Sigmoid colon (tissue), 7 donors: ENCODE results near the gene ZBTB4. TPM values are rescaled to one million over a fixed set of nuclear protein-coding genes. Genes with fewer than 3 reads are reported as not detected.

ENCODE experiments used
- DNase-seq: peaks from one replicate; pipeline ENCODE4 v3.0.0-alpha.2; 2019
- H3K27ac ChIP-seq, 4 donors: fragments of 200-600 bp; sonication (generic); one replicate each; pipeline ENCODE4 v1.5.1; 2016 to 2019; ENCODE audit warnings: mild to moderate bottlenecking in 1 of 4
- H3K27me3 ChIP-seq, 3 donors: fragments of 200-600 bp; sonication (generic); one replicate each; pipeline ENCODE4 v1.5.1; 2019; ENCODE audit warnings: mild to moderate bottlenecking in 1 of 3
- H3K36me3 ChIP-seq, 4 donors: fragments of 200-600 bp; sonication (generic); one replicate each; pipeline ENCODE4 v1.5.1; 2016 to 2019
- H3K4me1 ChIP-seq, 4 donors: fragments of 200-600 bp; sonication (generic); one replicate each; pipeline ENCODE4 v1.5.1; 2017 to 2019
- H3K4me3 ChIP-seq, 4 donors: fragments of 200-600 bp; sonication (generic); one replicate each; pipeline ENCODE4 v1.5.1; 2017 to 2019; ENCODE audit warnings: mild to moderate bottlenecking in 2 of 4, moderate library complexity in 1 of 4
- H3K9me3 ChIP-seq, 4 donors: fragments of 200-600 bp in 3 of 4; sonication (generic) in 3 of 4; one replicate each; pipeline versions ENCODE4 v1.5.1 to v1.6.1; 2013 to 2019
- CTCF ChIP-seq, 4 experiments: fragments of 450-650 bp in 3 of 4; fragments of 200-600 bp in 1 of 4; IDR thresholded peaks; one replicate each; pipeline ENCODE4 v1.5.1; 2016 to 2019; ENCODE audit warnings: antibody characterized with exemption in 4 of 4, mild to moderate bottlenecking in 3 of 4, moderate library complexity in 2 of 4
- EP300 ChIP-seq, 4 donors: sonication (generic); formaldehyde crosslinking; IDR thresholded peaks; one replicate each; pipeline ENCODE4 v1.6.1; 2017; ENCODE audit warnings: antibody characterized with exemption in 4 of 4
- POLR2A ChIP-seq, 2 donors: fragments of 450-650 bp; IDR thresholded peaks; one replicate each; pipeline ENCODE4 v1.6.1; 2016; ENCODE audit warnings: antibody characterized with exemption in 2 of 2, mild to moderate bottlenecking in 2 of 2, moderate library complexity in 2 of 2
- POLR2AphosphoS5 ChIP-seq, 4 donors: sonication (generic); formaldehyde crosslinking; IDR thresholded peaks; one replicate each; pipeline ENCODE4 v1.6.1; 2017; ENCODE audit warnings: antibody characterized with exemption in 4 of 4
- WGBS, 2 donors: extraction: QIAGEN DNeasy Blood & Tissue Kit; methylation state at CpG; one replicate each; pipeline ENCODE4 v1.1.7; 2013; 5-methylcytosine and 5-hydroxymethylcytosine counted together
- intact Hi-C: fragments of 100-400 bp; cut with DNase I; formaldehyde crosslinking; loops from one replicate; pipeline ENCODE4 v1.15.1; 2023
- polyA plus RNA-seq, 3 donors: library from polyadenylated mRNA; stranded (reverse); fragments of 200-250 nt; gene quantifications; one replicate each; pipeline ENCODE4 v1.2.3, GENCODE V29; 2013
- total RNA-seq, 4 donors: library from RNA; depleted of rRNA; stranded (reverse); fragments of >200 nt; gene quantifications; one replicate each; pipeline ENCODE4 v1.1.0, GENCODE V29; 2016
- donor health status: healthy with polysubstance abuse.
- donor health status: Bipolar disorder and iron deficiency.
- donor health status: healthy.

The ZBTB4 gene
- total and polyA plus RNA-seq, 7 donors, result 5.5 to 56.5 (median 42.5) TPM

- Histone ChIP-seq H3K36me3 (no peaks in the 10 kb centered on the region), H3K4me3 (no peak overlapping the region), H3K27me3 (no peaks in the 10 kb centered on the region), H3K4me1 (no peaks in the 10 kb centered on the region), H3K27ac (no peak overlapping the region), H3K9me3 (no peaks in the 10 kb centered on the region)
- TF ChIP-seq POLR2AphosphoS5 (IDR thresholded peaks at IDR 0.05) (no peak), EP300 (IDR thresholded peaks at IDR 0.05) (no peak), POLR2A (IDR thresholded peaks at IDR 0.05) (no peak), CTCF (IDR thresholded peaks at IDR 0.05) (no peak)
- intact Hi-C loops, result no loop called here
- no peak for DNase-seq
- WGBS, 2 donors, result 95 to 96% methylated on average over 33 of the region's 33 CpGs
These were observed 53.1 kb downstream of the ZBTB4 start for GRCh38 chr17:7426203-7426863.

- WGBS, 2 donors, result 77 to 82% methylated on average over 8 of the region's 8 CpGs
- Histone ChIP-seq H3K27me3 (no peaks in the 10 kb centered on the region), H3K4me1 (no peaks in the 10 kb centered on the region), H3K9me3 (no peaks in the 10 kb centered on the region), H3K4me3 (no peak overlapping the region), H3K27ac (no peak overlapping the region), H3K36me3 (no peaks in the 10 kb centered on the region)
- intact Hi-C loops, result no loop called here
- TF ChIP-seq EP300 (IDR thresholded peaks at IDR 0.05) (no peak), CTCF (IDR thresholded peaks at IDR 0.05) (no peak), POLR2A (IDR thresholded peaks at IDR 0.05) (no peak)
- no peak for DNase-seq
These were observed 53.7 kb downstream of the ZBTB4 start for GRCh38 chr17:7425756-7426155.

- no peaks in the 10 kb centered on the region for H3K9me3 ChIP-seq
- H3K27me3 ChIP-seq, result no peaks in the 10 kb centered on the region
- TF ChIP-seq EP300 (IDR thresholded peaks at IDR 0.05), result no peak
- no peak for TF ChIP-seq POLR2A (IDR thresholded peaks at IDR 0.05)
- TF ChIP-seq POLR2AphosphoS5 (IDR thresholded peaks at IDR 0.05), result no peak
- TF ChIP-seq CTCF (IDR thresholded peaks at IDR 0.05), result no peak
- 82 to 84% methylated on average over 7 of the region's 7 CpGs for WGBS, 2 donors
- H3K36me3 ChIP-seq, result no peaks in the 10 kb centered on the region
- no peaks in the 10 kb centered on the region for H3K4me1 ChIP-seq
- H3K27ac ChIP-seq, result no peak within 1 kb of the TSS
- no peak for DNase-seq
- H3K4me3 ChIP-seq, result no peak within 1 kb of the TSS
- intact Hi-C loops, result no loop called here
These were observed 54.1 kb downstream of the ZBTB4 start, which contains the start of gene SPEM2 for GRCh38 chr17:7425316-7425715. Gene SPEM2 (plus strand): TSS chr17:7425616. CDS start chr17:7425689, 73 bp downstream.

GRCh38 chr17:7423679-7424078, 55.8 kb downstream of the ZBTB4 start:
- no peak overlapping the region for H3K4me3 ChIP-seq
- H3K4me1 ChIP-seq, result no peaks in the 10 kb centered on the region
- intact Hi-C loops, result no loop called here
- TF ChIP-seq POLR2A (IDR thresholded peaks at IDR 0.05), result no peak
- WGBS, 2 donors, result 69 to 76% methylated on average over 4 of the region's 4 CpGs
- H3K27ac ChIP-seq, result no peak overlapping the region
- no peaks in the 10 kb centered on the region for H3K27me3 ChIP-seq
- H3K9me3 ChIP-seq, result no peaks in the 10 kb centered on the region
- no peak for DNase-seq
- no peaks in the 10 kb centered on the region for H3K36me3 ChIP-seq

GRCh38 chr17:7421186-7421585, 58.2 kb downstream of the ZBTB4 start:
- DNase-seq, result no peak
- Histone ChIP-seq H3K4me3 (no peak overlapping the region), H3K4me1 (no peaks in the 10 kb centered on the region), H3K9me3 (no peaks in the 10 kb centered on the region), H3K27ac (no peak overlapping the region), H3K27me3 (no peaks in the 10 kb centered on the region), H3K36me3 (peaks cover 0 to 20% (median 3%) of the 10 kb centered on the region in 4 donors)
- intact Hi-C loops, result no loop called here
- TF ChIP-seq POLR2AphosphoS5 (IDR thresholded peaks at IDR 0.05), result no peak
- TF ChIP-seq EP300 (IDR thresholded peaks at IDR 0.05), result no peak
- no peak for TF ChIP-seq CTCF (IDR thresholded peaks at IDR 0.05)
- WGBS, 2 donors, result 94 to 95% methylated on average over 16 of the region's 16 CpGs
